TTC549 (cell line): ENCODE results near the gene SEC16A.

Experiments
- FAIRE-seq: peaks from 2 replicates; lab custom pipeline; 2012; peaks lifted over from hg19 to GRCh38; lab: Jason Lieb, UNC

Gene SEC16A

GRCh38 chr9:136501686-136502085, 18.8 kb upstream of the SEC16A start:
- FAIRE-seq: no peak

GRCh38 chr9:136499935-136500910, 17.4 kb upstream of the SEC16A start:
- no peak for FAIRE-seq

DNA sequence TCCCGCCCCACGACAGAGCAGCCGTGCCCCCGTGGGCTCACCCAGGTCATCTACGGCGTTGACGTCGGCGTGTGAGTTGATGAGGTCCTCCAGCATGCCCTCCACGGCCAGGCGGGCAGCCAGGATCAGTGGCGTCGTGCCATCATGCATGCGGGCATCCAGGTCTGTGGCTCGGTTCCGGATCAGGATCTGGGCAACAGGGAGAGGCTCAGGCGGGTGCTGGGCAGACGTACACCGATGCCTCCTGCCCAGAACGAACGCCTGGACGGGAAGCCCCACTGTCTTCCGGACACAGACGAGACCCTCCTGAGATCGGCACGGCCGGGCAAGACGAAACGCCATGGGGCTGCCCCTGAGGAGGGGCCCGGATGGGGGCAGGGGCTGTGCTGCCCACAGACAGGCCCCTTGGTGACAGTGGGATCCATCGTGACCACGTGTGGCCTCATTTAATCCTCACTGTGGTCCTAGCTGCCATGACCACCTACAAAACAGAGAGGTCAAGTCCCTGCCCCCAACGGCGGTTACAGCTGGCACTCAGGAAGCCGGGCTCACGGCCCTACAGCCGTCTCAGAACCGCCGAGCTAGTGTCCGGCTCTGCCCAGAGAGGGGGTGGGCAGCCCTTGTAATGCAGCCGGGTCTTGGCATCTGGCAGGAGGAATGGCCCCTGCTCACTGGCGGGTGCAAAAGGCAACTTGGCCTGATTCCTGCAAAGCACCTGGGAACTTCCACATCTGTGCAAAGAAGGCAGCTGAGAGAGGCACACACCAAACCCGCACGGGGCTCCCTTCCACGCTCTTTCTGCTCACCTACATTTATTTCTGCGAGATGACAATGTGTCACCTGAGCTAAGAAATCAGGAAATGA, 16.5 kb upstream of the SEC16A start:
- FAIRE-seq: no peak

GRCh38 chr9:136497916-136498695, 15.3 kb upstream of the SEC16A start:
- no peak for FAIRE-seq

GRCh38 chr9:136496801-136497620, 14.2 kb upstream of the SEC16A start:
- no peak for FAIRE-seq

- FAIRE-seq: no peak
Observed at GRCh38 chr9:136496181-136496580, 13.3 kb upstream of the SEC16A start.

DNA sequence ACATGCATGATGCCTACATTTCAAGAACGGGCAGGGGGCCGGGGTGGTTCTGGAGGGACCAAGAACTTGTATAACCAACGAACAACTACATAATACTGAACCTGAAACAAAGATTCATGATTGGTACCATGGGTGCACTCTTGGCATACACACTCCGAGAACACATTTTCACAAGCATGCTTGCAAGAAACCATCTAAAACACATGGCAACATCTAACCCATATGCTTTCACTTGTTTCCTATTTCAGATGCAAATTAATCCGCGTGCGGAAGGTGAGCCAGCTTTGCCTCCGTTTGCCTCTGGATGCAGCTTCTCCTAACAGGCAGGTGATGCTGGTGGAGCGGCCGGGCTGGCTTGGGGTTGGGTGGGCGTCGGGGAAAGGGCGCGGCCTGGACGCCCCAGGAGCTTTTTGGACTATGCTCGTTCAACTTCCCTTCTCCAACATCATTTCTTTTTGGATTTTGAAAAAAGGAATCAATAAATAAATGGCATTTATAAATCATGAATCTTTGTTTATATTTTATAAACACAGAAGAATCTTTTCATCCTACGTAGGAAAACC, 12.5 kb upstream of the SEC16A start:
- no peak for FAIRE-seq

DNA sequence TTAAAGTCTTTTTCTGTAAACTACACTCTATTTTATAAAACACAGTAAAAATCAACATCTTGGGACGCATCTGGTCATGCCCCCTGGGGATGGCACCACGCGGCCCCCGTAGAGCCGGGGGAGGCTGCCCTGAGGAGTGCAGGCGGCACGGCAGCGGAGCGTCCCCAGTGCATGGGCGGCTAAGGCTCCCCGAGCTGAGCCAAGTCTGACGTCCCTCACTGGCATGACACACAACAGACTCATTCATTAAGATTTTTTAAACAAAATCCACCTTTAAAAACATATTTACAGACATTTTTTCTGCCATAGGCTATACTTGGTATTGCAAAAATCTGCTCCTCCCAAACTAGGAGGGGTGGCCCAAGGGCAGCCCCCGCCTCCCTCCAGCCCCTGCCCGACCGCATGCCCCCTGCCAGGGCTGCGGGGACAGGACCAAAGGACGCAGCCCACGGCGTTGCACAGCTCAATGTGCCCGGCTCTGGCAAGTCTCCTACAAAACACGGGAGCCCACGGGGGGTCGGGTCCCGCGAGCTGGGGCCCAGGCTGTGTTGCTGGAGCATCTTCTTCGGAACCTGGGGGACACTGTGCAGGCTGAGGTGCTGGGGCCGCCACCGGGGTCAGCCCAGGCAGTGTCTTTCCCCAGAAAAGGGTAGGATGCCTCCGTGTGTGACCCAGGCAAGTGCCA, 11.8 kb upstream of the SEC16A start:
- FAIRE-seq: no peak

- no peak for FAIRE-seq
Observed at GRCh38 chr9:136494012-136494411, 11.2 kb upstream of the SEC16A start.

DNA sequence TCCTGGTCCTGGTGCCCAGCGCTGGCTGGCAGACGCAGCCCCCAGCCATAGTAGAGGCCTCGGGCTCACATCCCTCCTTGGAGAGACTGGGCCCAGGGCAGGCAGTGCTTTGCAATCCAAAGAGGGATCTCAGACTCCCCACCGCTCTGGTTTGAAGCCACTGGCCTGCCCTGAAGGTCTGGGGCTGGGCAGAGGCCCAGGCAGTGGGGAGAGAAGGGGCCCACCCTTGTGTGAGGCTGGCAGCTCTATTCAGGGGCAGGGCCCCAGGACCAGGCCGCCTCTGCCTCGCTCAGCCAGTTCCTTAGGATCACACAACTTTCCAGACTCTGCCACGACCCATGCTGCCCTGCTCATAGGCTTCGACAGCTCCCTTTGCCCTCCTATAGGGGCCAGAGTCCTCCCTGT, 10.7 kb upstream of the SEC16A start:
- FAIRE-seq: no peak

- no peak for FAIRE-seq
Observed at GRCh38 chr9:136492978-136493522, 10.2 kb upstream of the SEC16A start.

GRCh38 chr9:136489731-136490130, 6.9 kb upstream of the SEC16A start:
- no peak for FAIRE-seq

DNA sequence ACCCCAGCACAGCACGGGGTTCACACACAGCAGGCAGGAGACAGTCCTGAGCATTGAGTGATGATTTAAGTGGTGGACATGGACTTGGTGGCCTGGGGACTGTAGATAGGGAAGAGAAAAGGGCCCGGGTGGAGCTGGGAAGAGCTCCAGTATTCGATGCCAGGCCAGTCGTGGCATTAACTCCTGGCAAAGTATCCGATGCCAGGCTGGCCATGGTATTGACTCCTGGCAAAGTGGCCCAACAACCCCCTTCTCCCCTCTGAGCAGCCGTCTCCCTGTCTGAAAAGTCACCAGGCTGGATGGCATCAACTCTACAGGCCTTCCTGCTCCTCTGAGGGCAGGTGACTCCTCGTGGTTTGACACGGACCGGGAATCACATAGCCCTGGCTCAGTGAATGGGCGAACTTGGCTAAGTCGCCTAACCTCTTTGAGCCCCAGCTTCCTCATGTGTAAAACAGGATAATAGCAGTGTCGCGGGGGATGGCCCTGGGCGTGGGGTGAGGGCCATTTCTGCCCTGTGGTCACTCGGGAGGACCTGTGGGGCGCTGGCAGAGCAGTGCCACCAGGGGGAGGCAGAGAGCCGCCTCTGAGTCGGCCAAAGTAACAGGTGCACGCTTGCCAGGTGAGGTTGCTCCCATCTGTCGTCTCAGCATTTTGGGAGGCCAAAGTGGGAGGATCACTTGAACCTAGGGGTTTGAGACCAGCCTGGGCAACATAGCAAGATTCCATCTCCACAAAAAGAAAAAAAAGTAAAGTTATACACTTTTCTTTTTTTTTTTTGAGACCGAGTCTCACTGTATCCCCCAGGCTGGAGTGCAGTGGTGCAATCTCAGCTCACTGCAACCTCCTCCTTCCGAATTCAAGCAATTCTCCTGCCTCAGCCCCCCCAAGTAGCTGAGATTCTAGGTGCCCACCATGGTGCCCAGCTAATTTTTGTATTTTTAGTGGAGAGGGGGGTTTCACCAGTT, 5.7 kb upstream of the SEC16A start:
- no peak for FAIRE-seq

DNA sequence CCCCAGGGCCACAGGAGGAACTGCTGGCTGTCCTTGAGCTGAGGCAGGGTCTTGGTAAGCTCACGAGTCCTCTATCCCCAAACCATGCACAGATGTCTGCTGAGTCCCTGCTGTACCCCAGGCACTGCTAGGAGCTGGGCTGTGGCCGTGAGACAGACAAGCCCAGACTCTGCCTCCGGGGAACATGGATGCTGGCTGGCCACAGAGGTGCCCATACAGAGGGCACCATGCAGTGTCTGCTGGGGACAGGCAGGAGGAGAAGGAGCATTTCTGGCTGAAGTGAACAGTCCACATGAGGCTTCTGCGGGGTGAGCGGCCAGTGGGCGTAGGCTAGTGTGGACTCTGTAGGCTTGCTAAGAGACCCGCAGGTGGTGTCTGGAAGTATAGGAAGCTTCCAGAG, 4.8 kb upstream of the SEC16A start:
- no peak for FAIRE-seq

- FAIRE-seq: no peak
Observed at GRCh38 chr9:136486823-136487620, 4.2 kb upstream of the SEC16A start.

GRCh38 chr9:136486131-136486530, 3.3 kb upstream of the SEC16A start:
- FAIRE-seq: no peak

DNA sequence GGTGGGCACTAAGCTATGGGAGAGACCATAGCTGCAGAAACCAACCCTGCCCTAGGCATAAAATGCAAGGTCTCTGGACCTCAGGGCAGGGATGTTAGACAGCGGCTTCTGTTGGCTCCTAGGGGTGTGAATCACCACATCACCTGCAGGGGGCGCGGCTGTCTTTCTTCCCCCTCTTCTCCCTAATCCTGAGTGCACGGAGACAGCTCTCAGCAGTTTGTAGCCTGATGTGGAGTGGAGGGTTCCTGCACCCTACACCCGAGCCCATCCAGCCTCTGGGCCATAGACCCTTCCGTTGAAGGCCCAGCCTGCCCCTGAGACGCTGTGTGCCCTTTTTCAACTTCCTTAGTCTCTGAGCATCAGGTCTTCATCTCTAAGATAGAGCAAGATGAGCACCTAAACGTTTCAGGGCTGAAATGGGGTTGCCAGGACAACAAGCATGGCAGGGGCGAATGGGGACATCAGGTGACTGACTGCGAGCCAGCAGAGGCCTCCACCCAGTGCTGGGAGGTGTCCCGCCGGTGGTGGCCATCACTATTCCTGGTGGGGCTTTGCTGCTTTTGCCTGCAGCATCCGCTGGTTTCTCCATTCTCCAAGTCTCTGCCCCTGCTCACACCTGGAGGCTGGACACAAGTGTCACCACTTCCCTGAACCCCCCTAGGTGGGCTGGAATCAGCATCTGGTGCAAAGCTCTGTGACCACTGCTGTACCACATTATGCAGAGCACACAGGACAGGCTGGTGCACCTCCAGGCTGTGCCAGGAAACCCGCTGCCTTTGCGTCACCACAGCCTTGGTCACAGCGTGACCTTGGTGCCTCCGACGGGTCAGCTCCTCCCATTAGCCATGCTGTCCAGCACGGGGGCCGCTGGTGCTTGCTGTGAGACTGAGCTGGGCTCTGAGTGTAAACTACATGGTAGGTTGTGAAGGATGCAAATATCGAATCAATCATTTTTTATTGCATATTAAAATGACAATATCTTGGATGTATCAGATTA, 2.5 kb upstream of the SEC16A start:
- no peak for FAIRE-seq
